Neuronal stem cell (in vitro differentiated cells): Measurements from ENCODE around the gene ARID3C.

Source experiments
- DNase-seq: peaks from one replicate; pipeline ENCODE4 v3.0.0-alpha.2; 2013; ENCODE audit warnings: low spot score
- H2AFZ ChIP-seq: one replicate; pipeline ENCODE4 v1.6.1; 2013; ENCODE audit warnings: mild to moderate bottlenecking, low read length, inconsistent platforms
- H2AK5ac ChIP-seq: 2 replicates; pipeline ENCODE4 v1.6.1; 2013; ENCODE audit warnings: low read depth, mild to moderate bottlenecking, inconsistent platforms, low read length, moderate library complexity, mixed read lengths
- H2BK120ac ChIP-seq: 2 replicates; pipeline ENCODE4 v1.6.1; 2013; ENCODE audit warnings: low read depth, mild to moderate bottlenecking, inconsistent platforms, low read length, moderate library complexity, mixed read lengths
- H2BK12ac ChIP-seq: one replicate; pipeline ENCODE4 v1.6.1; 2013; ENCODE audit warnings: low read length, inconsistent platforms
- H2BK15ac ChIP-seq: 2 replicates; pipeline ENCODE4 v1.6.1; 2013; ENCODE audit warnings: mild to moderate bottlenecking, low read length, inconsistent platforms, mixed read lengths
- H2BK5ac ChIP-seq: one replicate; pipeline ENCODE4 v1.6.1; 2013; ENCODE audit warnings: inconsistent platforms, mild to moderate bottlenecking, low read length, moderate library complexity
- H3K14ac ChIP-seq: one replicate; pipeline ENCODE4 v1.6.1; 2013; ENCODE audit warnings: low read length, inconsistent platforms
- H3K18ac ChIP-seq: 2 replicates; pipeline ENCODE4 v1.6.1; 2013; ENCODE audit warnings: low read length, inconsistent platforms
- H3K23ac ChIP-seq: 2 replicates; pipeline ENCODE4 v1.6.1; 2013; ENCODE audit warnings: low read depth, mild to moderate bottlenecking, mixed read lengths, low read length, inconsistent platforms; ENCODE audit not compliant: poor library complexity
- H3K27ac ChIP-seq: replicated peaks from 3 replicates; pipeline ENCODE4 v1.5.1; 2013; ENCODE audit warnings: low read length, inconsistent platforms
- H3K27me3 ChIP-seq, 3 experiments: 2 replicates each; pipeline ENCODE4 v1.6.1; 2013; ENCODE audit warnings: low read length in 3 of 3, mild to moderate bottlenecking in 2 of 3, inconsistent platforms in 1 of 3, low read depth in 1 of 3, mixed read lengths in 1 of 3, moderate library complexity in 1 of 3; ENCODE audit not compliant: control insufficient read depth in 3 of 3, insufficient read depth in 3 of 3
- H3K36me3 ChIP-seq, 2 donors: replicated peaks in 1 of 2; 2 replicates each; pipeline ENCODE4 v1.6.1; 2013; ENCODE audit warnings: low read length in 2 of 2; ENCODE audit not compliant: control insufficient read depth in 2 of 2, insufficient read depth in 2 of 2
- H3K4ac ChIP-seq: 2 replicates; pipeline ENCODE4 v1.6.1; 2013; ENCODE audit warnings: inconsistent platforms, mild to moderate bottlenecking, low read length, moderate library complexity
- H3K4me1 ChIP-seq, 2 donors: 1 replicate in 1 of 2; 2 replicates in 1 of 2; pipeline ENCODE4 v1.6.1; 2013; ENCODE audit warnings: low read length in 2 of 2, low read depth in 1 of 2; ENCODE audit not compliant: control insufficient read depth in 2 of 2, insufficient read depth in 1 of 2
- H3K4me2 ChIP-seq: one replicate; pipeline ENCODE4 v1.6.1; 2013; ENCODE audit warnings: mild to moderate bottlenecking, low read length, inconsistent platforms; ENCODE audit not compliant: insufficient read depth, poor library complexity, severe bottlenecking
- H3K4me3 ChIP-seq, 2 donors: 2 replicates each; pipeline ENCODE4 v1.5.1; 2013; ENCODE audit warnings: low read length in 2 of 2, mild to moderate bottlenecking in 2 of 2, inconsistent platforms in 1 of 2, moderate library complexity in 1 of 2
- H3K79me1 ChIP-seq: one replicate; pipeline ENCODE4 v1.6.1; 2013; ENCODE audit warnings: low read depth, mild to moderate bottlenecking, inconsistent platforms, low read length, moderate library complexity
- H3K9ac ChIP-seq: one replicate; pipeline ENCODE4 v1.6.1; 2013; ENCODE audit warnings: mild to moderate bottlenecking, low read depth, low read length, inconsistent platforms; ENCODE audit not compliant: poor library complexity
- H3K9me3 ChIP-seq, 2 donors: replicated peaks in 1 of 2; 2 replicates each; pipeline versions ENCODE3 to v1.6.1; 2013; ENCODE audit warnings: low read length in 2 of 2, mild to moderate bottlenecking in 2 of 2, inconsistent platforms in 1 of 2, low read depth in 1 of 2, mixed read lengths in 1 of 2, moderate library complexity in 1 of 2; ENCODE audit not compliant: control insufficient read depth in 2 of 2, insufficient read depth in 1 of 2
- H4K8ac ChIP-seq: one replicate; pipeline ENCODE4 v1.6.1; 2013; ENCODE audit warnings: low read depth, mild to moderate bottlenecking, inconsistent platforms, low read length, moderate library complexity
- H4K91ac ChIP-seq: one replicate; pipeline ENCODE4 v1.6.1; 2013; ENCODE audit warnings: low read length, low read depth, mild to moderate bottlenecking, inconsistent platforms; ENCODE audit not compliant: poor library complexity
- WGBS, 2 donors: extraction: QIAGEN DNeasy Blood & Tissue Kit; methylation state at CpG; one replicate each; pipeline ENCODE4 v1.1.7; 2013; ENCODE audit warnings: missing lambda C conversion rate in 2 of 2, mixed read lengths in 1 of 2; ENCODE audit not compliant: insufficient read length in 2 of 2, insufficient replicate concordance in 1 of 2; ENCODE audit errors: extremely low coverage in 2 of 2; 5-methylcytosine and 5-hydroxymethylcytosine counted together

ARID3C gene

GRCh38 chr9:34573599-34574325 lies 55.1 kb downstream of the ARID3C start:
- no CpG with 5 or more reads among the region's 17 CpGs for WGBS, 2 donors
- no peaks in the 10 kb centered on the region for H3K27me3 ChIP-seq
- peaks cover 4% of the 10 kb centered on the region for H3K79me1 ChIP-seq
- H2BK12ac ChIP-seq: peak overlapping the region; percentile 33
- H3K18ac ChIP-seq: peak overlapping the region; percentile 32
- H4K8ac ChIP-seq: no peak overlapping the region
- DNase-seq: no peak
- no peak overlapping the region for H3K4me2 ChIP-seq
- no peak overlapping the region for H3K27ac ChIP-seq
- no peak overlapping the region for H2BK120ac ChIP-seq
- H3K4me1 ChIP-seq: peaks cover 58 to 61% of the 10 kb centered on the region in 2 donors
- peak overlapping the region; percentile 51 for H2BK15ac ChIP-seq
- no peak overlapping the region for H3K4me3 ChIP-seq
- H3K9me3 ChIP-seq: no peaks in the 10 kb centered on the region
- H2AK5ac ChIP-seq: peak overlapping the region; percentile 77
- peaks cover 3 to 75% of the 10 kb centered on the region in 2 donors for H3K36me3 ChIP-seq
- no peak overlapping the region for H3K9ac ChIP-seq
- no peak overlapping the region for H3K4ac ChIP-seq
- H2AFZ ChIP-seq: no peak overlapping the region
- H4K91ac ChIP-seq: no peak overlapping the region
- no peak overlapping the region for H3K23ac ChIP-seq
- H2BK5ac ChIP-seq: no peak overlapping the region
- no peak overlapping the region for H3K14ac ChIP-seq

GRCh38 chr9:34572628-34573027 lies 56.2 kb downstream of the ARID3C start:
- no peak overlapping the region for H2AFZ ChIP-seq
- H2BK12ac ChIP-seq: no peak overlapping the region
- no CpG with 5 or more reads among the region's 6 CpGs for WGBS, 2 donors
- H3K27ac ChIP-seq: no peak overlapping the region
- H3K36me3 ChIP-seq: peaks cover 8 to 87% of the 10 kb centered on the region in 2 donors
- H4K91ac ChIP-seq: no peak overlapping the region
- H3K4me3 ChIP-seq: no peak overlapping the region
- H3K9me3 ChIP-seq: peaks cover 0 to 2% of the 10 kb centered on the region in 2 donors
- no peak overlapping the region for H3K18ac ChIP-seq
- H2BK120ac ChIP-seq: no peak overlapping the region
- no peaks in the 10 kb centered on the region for H3K27me3 ChIP-seq
- H4K8ac ChIP-seq: no peak overlapping the region
- H3K79me1 ChIP-seq: peaks cover 7% of the 10 kb centered on the region
- no peak for DNase-seq
- no peak overlapping the region for H3K4me2 ChIP-seq
- H3K14ac ChIP-seq: no peak overlapping the region
- no peak overlapping the region for H3K9ac ChIP-seq
- H3K23ac ChIP-seq: no peak overlapping the region
- H2BK15ac ChIP-seq: no peak overlapping the region
- H3K4ac ChIP-seq: no peak overlapping the region
- no peak overlapping the region for H2BK5ac ChIP-seq
- peaks cover 57 to 59% of the 10 kb centered on the region in 2 donors for H3K4me1 ChIP-seq
- H2AK5ac ChIP-seq: no peak overlapping the region

GRCh38 chr9:34572092-34572491 lies 56.8 kb downstream of the ARID3C start:
- Histone ChIP-seq H3K36me3 (peaks cover 10 to 90% of the 10 kb centered on the region in 2 donors), H3K23ac (no peak overlapping the region), H3K4me2 (no peak overlapping the region), H2AFZ (no peak overlapping the region), H2BK120ac (no peak overlapping the region), H3K79me1 (peaks cover 7% of the 10 kb centered on the region), H3K18ac (no peak overlapping the region), H2BK5ac (no peak overlapping the region), H3K27me3 (no peaks in the 10 kb centered on the region), H3K27ac (no peak overlapping the region), H2AK5ac (peak overlapping the region; percentile 7), H2BK12ac (no peak overlapping the region), H3K14ac (no peak overlapping the region), H4K91ac (no peak overlapping the region), H3K4me3 (no peak overlapping the region), H3K4me1 (peaks cover 53 to 60% of the 10 kb centered on the region in 2 donors), H2BK15ac (no peak overlapping the region), H3K4ac (no peak overlapping the region), H3K9me3 (peaks cover 0 to 2% of the 10 kb centered on the region in 2 donors), H3K9ac (no peak overlapping the region), H4K8ac (no peak overlapping the region)
- DNase-seq: no peak

GRCh38 chr9:34571481-34571810 lies 57.4 kb downstream of the ARID3C start:
- Histone ChIP-seq H2BK5ac (no peak overlapping the region), H2BK120ac (no peak overlapping the region), H3K9me3 (peaks cover 0 to 2% of the 10 kb centered on the region in 2 donors), H3K4me3 (no peak overlapping the region), H4K91ac (no peak overlapping the region), H3K4ac (no peak overlapping the region), H3K18ac (peak overlapping the region; percentile 81), H3K27ac (no peak overlapping the region), H3K79me1 (peaks cover 7% of the 10 kb centered on the region), H3K4me2 (no peak overlapping the region), H3K9ac (no peak overlapping the region), H2AK5ac (no peak overlapping the region), H4K8ac (no peak overlapping the region), H3K36me3 (peaks cover 10 to 90% of the 10 kb centered on the region in 2 donors), H3K27me3 (no peaks in the 10 kb centered on the region), H2BK15ac (no peak overlapping the region), H2BK12ac (peak overlapping the region; percentile 53), H3K23ac (no peak overlapping the region), H2AFZ (no peak overlapping the region), H3K4me1 (peaks cover 46 to 60% of the 10 kb centered on the region in 2 donors), H3K14ac (no peak overlapping the region)
- no peak for DNase-seq
- WGBS, 2 donors: no CpG with 5 or more reads among the region's 12 CpGs
